GM10847 (cell line): ENCODE results near the gene ETS1.

Source experiments
- POLR2A ChIP-seq: IDR thresholded peaks from 2 replicates; pipeline ENCODE4 v1.6.1; 2011; ENCODE audit not compliant: insufficient read length; ENCODE audit errors: extremely low read depth

ETS1 gene

DNA sequence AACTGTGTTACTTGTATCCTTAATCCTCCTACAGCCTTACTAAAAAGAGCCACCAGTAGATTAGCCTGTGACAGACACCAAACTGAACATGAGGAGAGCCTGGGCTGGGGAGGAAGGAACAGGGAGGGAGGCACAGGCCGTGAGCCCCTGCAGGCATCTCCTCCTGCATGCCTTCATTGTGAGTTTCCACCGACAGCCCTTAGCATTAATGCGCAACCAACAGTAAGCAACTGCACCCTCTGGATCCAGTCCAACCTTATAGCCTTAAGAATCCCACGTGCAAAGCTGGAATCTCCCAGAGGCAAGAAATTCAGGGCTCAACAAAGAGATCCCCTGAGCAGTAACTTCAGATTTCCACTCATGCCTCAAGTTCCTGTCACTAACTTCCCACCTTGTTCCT, 84.6 kb downstream of the ETS1 start:
- TF ChIP-seq POLR2A: no peak

DNA sequence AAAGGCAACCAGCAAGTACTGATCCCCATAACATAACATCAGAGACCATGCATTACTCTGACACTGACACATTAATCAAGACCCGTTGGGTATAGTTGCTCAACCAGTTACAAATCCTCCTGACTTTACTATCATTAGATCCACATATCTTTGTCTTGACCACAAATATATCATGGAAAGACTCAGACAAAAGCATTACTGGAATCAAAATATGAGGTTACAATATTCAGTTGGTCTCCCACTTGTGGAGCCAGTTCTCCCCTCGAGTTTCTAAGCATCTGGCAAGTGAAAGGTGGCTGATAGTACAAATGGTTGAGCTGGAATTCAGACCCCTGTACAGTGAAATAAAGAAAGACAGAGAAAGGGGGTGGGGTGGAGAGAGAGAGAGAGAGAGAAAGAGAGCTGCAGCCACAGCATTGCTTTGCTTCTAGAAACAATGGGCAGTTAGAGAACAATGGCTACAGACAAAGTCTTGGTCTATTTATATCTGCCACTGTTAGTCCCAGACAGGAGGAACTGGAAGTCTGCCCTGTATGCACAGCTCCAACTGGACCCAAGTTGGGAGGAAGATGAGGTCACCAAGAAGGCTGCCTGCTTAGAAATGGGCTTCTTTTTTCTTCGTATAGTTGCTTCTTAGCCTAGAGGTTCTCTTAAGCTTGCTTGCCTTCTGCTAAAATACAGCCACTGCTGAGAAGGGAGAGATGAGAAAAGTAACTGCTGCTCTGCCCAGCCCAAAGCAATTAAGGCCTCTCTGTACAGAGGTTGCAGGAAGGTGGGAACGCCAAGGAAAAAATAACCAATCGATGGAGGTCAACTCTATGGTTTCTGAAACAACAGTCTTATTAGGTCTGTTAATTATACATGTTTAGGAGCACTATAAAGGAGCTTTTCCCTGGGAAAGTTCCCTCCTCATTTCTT, 85.5 kb downstream of the ETS1 start:
- TF ChIP-seq POLR2A: no peak

DNA sequence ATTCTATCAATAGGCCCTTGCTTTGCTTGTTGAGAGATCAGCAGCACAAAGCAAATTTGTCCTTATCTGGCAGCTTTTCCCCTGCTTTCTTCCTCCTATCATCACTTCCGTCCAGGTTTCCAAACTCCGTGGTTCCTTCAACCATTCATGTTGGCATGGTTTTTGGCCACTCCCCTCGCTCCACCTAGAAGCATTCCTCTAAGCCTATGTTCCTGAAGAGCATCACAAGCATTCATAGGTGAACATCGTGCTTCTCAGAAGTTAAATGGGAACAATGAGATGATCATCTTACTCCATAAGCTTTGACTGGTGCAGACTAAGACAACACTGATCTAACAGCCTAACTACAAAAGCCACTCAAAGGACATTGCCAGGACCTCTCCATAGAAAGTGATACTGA, 86.3 kb downstream of the ETS1 start:
- no peak for TF ChIP-seq POLR2A

DNA sequence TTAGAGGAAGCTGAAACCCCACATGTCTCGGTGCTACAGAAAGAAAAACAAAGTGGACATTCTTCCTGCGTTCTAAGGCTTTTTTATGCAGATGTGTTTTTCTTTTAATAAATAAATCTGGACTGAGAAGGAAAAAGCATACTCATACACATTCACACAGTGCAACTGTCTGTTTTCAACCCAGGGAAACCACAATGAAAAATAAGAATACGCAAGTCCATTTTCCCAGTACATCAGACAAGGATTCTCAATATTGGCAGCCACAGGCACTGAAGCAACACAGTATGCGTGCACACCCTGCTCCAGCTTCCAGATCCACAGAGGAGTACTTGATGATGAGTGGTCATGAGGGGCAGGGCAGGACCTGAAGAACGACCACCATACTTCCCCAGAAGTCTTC, 86.9 kb downstream of the ETS1 start:
- no peak for TF ChIP-seq POLR2A

DNA sequence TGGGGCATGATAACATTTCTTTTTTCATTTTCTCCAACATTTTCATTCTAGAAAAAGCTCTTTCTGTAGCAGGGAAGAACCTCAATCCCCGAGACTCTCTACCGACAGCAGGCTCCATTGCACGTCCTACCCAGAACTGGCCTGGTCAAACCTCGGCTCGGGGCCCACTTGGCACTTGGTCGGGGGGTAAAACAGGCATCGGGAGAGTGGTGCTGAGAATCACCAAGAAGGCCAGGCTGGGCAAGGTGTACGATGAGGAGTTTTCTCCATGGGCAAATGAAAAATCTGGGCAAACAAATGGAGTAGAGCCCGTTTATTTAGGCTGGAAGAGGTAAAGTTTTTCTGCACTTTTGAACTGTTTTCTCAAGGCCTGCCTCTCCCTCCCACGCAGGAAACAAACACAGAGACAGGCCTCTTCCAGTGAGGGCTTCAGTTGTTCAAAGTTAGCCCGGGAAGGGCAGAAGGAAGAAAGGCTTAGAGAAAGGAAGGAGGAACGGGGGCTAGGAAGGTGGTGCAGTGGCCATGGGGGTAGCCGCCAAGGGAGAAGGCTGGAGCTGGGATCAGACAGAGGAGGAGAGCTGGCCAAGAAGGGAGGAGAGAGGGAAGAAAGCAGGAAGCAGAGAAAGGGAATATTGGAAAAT, 87.6 kb downstream of the ETS1 start:
- TF ChIP-seq POLR2A: no peak

DNA sequence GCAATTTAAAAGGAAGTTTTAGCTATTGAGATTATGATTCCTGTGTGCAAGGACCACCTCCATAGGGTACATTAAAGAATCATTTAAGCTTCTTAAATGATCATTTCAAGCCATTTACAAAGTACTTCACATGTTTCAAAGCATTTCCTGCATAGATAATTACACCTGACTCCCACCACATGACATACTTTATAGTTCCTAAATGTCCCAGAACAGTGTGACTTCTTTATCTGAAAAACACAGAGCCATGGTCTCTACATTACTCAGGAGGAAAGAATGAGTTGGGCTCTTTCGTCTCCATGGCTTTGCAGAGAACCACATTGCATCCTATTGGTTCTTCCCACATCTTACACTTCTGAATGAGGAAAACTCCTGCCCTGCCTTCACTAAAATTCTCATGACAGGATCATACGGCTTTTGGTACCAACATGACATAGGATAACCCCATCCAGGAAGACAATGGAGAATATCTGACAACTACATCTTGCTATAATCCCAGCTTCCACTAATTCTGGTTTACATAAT, 88.6 kb downstream of the ETS1 start:
- TF ChIP-seq POLR2A: no peak

DNA sequence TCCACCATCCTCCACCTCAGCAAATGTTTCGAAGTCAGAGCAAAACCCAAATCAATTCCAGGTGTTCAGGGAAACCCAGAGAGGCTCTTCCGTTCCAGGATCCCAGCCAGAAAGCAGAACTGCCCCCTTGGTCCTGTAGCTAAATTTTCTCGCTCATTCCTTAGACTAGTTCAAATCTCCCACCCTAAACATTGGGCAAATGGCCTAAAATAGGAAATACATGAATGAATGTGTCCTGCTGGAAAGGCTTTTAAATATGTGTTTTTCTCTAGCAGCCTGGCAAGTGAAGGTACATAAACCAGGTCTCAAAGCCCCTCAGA, 89.6 kb downstream of the ETS1 start:
- TF ChIP-seq POLR2A: no peak

DNA sequence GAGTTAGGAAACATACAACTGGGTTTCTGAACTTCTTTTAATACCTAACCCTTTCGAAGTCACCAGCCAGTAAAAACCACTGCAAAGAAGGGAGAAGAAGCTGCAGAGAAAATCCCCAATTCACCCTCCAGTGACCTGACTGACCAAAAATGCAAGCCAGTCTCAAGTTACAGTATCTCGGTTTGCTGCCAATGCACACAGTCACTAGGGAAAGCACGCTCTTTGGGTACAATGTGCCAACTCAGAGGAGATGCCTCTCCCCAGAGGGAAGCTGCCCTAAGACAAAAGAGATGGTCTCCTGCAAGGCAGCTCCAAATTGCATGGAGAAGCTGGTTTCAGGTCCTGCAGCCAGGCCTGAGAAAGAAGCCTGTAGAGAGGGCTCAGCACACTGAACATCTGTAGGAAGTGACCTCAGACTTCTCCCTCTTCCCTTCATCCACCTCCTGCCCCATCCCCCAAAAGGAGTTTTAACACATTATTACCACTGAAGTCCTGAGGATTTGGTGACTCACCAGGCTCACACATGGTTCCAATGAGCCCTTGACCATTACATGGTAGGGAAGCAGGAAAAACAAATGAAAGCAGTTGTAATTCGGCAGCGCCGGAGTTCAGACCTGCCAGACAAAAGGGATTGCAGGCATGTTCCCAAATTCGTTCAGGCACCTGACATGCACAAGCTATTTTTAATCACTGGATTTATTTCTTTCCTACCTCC, 90.1 kb downstream of the ETS1 start:
- TF ChIP-seq POLR2A: no peak

DNA sequence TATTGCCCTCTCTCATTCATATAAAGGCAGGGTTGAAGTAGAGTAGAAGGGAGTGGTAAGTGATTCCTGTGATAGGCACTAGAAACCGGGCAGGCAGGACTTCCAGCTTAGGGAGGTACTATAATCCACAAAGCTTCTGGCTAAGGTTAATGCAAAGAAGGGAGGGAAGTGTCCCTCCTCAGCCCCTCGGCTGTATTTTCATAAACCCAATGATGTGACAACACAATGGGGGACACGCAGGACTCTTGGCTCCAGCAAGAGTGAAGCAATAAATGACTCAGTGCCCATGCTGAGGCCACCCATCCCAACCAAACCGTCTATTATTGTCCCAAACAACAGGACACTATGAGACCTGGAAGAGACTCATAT, 90.7 kb downstream of the ETS1 start:
- TF ChIP-seq POLR2A: no peak

DNA sequence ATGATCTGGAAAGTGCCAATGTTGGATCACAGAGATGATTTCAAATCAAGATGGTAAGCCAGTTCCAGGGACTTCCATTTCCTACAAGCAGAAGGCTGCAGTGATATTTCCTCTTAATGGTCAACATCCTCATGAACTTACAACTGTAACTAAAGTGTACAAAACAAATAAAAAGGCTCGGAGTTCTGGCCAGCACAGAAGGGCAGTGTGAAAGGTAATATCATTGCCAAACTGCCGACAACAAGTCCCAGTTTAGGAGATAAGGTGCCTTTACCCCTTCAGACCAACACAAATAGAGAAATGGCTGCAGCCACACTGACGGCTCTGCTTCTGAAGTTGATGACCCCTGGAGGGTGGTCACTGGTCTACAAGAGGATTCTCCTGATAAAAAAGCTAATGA, 91.1 kb downstream of the ETS1 start:
- no peak for TF ChIP-seq POLR2A

DNA sequence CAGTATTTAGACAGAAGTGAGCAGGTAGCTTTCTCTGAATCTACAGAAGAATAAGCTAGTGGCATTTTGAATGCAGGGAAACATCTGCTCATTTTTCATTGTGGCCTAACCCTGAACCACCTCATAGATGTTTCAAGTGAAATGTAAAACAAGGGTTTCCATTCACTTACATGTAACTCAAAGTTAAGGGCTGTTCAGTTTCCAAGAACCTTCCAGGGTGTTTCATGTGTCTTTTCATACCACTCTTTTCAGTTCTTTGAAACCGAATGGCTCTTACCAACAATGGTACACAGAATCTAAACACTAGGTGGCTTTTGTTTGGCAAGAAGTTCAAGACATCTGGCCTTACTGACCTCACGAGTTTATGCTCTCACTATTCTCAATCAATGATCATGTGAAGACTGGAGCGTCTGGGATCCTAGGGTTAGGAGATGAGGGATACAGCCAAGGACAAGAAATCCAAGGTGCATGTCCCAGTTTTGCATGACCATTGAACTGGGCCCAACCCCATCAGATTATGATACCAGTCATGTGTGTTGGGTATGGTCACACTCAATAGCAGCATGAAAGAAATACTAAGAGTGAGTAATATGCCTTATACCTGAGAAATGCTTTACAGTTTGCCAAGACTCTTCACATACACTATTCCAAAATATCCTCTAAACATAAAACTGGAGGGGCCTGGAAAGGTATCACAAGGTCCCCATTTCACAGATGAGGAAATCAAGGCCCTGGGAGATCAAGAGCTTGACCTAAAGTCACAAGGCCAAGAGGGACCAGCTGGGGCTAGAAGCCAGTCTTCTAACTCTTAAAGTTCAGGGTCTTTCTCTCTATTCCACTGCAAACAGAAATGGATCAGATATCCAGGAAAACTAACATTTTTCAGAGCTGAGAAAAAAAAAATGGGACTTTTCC, 92.7 kb downstream of the ETS1 start:
- TF ChIP-seq POLR2A: no peak

DNA sequence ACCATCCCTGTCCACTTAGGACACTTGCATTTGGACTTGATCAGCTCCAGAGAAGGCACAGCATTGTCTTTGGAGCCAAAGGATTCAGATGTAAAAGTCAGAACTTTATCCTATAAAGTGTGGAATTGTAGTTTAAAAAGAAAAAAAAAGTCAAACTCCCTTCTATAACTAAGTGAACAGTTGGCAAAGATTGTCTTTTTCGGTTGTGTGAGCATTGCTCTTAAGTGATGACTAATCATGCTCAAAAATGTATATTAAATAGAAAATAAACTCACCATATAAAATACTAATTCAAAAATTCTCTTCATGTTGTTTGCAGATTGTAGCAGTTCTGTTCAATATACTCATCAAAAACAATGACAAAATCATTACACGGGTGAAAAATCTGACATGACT, 93.8 kb downstream of the ETS1 start:
- no peak for TF ChIP-seq POLR2A

DNA sequence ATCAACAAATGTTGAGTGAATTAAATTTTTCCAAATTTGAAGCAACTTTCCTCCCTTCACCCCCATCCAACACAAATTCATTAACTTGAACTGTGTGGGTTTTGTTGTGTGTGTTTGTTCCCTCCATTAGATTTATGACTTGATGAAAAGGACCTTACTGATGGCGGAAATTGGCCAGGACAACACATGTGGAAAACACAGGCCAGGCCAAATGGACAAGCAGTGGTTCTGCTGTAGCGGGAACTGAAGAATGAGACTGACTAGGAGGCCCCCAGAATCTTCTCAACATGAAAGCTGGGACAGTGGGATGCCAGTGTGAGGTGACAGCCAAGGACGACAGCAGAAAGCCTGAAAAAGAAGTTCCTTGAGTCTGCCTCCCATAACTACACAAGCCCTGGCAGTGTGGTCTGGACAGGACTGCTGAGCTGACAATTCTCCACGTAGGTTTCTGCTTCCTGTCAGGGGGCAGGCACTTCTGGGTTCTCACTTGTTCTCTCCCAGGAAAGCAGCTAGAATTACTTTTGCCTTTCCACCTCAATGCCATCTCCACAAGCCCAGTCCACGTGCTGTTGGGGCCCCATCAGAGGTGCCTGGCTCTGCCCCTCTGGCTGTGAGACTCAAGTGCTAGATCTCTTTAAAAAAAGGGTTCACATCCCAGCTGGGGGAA, 94.3 kb downstream of the ETS1 start:
- no peak for TF ChIP-seq POLR2A

DNA sequence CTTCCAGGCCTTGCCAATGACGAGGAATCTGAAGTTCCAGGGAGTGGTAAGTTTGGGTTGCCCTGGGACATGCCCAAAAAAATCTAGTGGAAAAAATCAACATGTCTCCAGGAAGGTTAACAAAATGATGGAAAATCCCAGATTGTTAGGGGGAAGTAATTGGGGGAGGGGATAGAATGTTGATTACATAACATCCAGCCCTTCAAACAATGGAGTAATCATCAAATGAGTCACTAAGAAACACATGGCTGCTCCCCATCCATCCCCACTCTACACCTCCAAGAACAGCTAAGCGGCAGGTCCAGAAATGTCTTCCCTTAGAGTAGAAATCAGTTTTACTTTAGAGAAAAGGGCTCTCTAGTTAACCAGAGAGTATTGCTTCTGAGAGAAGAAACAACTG, 94.9 kb downstream of the ETS1 start:
- TF ChIP-seq POLR2A: no peak
